ENCODE results near the gene POTEG. TPM values are rescaled to one million over a fixed set of nuclear protein-coding genes. Genes with fewer than 3 reads are reported as not detected.
"Not testable (repeated sequence)": the region's sequence is repeated elsewhere in the genome, so short reads cannot be mapped to it uniquely, and the experiment has no call there.

Gene POTEG
- total RNA-seq = under 1 TPM in 2 of 4 donors, not detected in 2; 0.17 to 0.23 TPM

DNA sequence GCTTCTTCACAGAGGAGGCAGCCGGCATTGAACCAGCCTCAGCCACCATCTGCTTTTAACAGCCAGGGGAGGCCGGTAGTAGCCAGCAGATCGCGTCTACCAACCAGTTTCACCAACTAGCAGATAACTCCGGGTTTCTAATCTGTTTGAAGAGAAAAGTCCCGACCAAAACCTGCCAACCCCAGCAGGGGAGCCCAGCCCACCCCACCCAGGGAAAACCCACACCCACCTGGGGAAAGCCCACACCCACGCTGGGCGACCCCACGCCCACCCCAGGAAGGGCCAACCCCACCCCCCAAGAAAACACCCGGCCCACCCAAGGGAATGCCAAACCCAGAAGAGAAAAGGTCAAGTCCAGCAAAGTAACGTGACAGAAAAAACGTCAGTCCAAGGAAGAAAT, at the start of gene POTEG:
TSS of gene POTEG (minus strand) at position 101 of the 400 bp plus-strand sequence. CDS start at position 49, 52 bp downstream.
- DNase-seq (ENCODE audit: low spot score in 2 of 2); intact Hi-C loops (cut with DNase I; ENCODE audit: low total_unique reads); H3K4me3 ChIP-seq (ENCODE audit: low read depth, poor library complexity, severe bottlenecking): not testable (repeated sequence)
- no CpG with 5 or more reads among the region's 12 CpGs for WGBS, 2 donors

DNA sequence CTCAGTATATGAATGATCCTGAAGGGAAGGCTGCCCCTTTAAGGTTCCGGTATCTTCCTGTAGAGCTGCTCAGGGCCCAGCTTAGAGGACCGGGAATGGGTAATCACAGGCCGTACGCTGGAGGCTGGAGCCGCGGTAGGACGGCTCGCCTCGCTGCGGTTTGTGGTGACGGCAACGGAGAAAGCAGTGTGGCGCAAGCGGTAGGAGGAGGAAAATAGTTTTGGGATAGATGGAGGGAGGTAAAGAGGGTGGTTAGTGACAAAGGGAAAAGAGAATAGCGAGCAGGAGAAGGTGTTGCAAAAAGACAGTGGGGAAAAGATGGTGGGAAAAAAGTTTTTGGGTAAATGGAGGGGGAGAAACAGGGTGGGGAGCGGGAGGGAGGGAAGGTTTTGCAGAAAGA, 48.0 kb upstream of the POTEG start:
- DNase-seq (ENCODE audit: low spot score in 2 of 2); intact Hi-C loops (cut with DNase I; ENCODE audit: low total_unique reads); H3K4me3 ChIP-seq (ENCODE audit: low read depth, poor library complexity, severe bottlenecking): not testable (repeated sequence)
- 85 to 88% methylated on average over 11 to 13 of the region's 16 CpGs for WGBS, 2 donors

DNA sequence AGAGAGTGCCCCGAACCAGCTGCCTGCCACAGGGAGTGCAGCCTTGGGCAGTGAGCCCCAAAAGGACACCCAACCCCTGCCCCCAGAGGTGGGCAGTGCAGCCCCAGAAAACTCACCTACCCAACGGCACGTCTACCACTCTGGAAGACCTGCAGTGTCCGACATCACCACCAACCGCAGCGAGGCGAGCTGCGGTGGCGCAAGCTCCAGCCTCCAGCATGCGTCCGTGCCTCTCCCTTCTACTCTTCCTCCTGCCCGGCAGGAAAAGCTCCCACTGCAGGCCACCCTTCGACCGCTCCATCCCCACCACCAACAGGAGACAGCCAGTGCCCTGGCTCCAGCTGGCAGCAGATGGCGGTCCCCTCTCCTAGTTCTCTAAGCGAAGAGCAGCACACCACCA, 47.3 kb upstream of the POTEG start:
- intact Hi-C loops (cut with DNase I; ENCODE audit: low total_unique reads); DNase-seq (ENCODE audit: low spot score in 2 of 2); H3K4me3 ChIP-seq (ENCODE audit: low read depth, poor library complexity, severe bottlenecking): not testable (repeated sequence)
- WGBS, 2 donors = no CpG with 5 or more reads among the region's 16 CpGs

DNA sequence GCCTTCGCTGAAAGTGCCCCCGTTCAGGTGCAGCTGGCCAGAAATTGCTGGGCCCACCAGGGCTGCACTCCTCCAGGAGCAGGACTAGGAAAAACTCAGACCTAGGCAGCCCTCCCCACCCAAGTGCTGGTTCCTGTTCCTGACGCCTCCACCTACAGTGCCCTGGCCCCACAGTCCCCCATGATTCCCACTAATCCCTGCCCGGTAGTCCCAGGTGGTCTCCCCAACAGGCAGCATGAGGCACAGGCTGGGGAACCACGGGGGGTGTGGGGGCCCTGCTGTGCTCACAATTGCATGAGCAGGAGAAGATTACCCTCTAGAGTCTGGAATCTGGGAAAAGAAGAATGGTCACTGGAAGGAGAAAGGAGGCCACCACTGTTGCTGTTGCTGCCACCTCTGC, 46.4 kb upstream of the POTEG start:
- DNase-seq (ENCODE audit: low spot score in 2 of 2); intact Hi-C loops (cut with DNase I; ENCODE audit: low total_unique reads); H3K4me3 ChIP-seq (ENCODE audit: low read depth, poor library complexity, severe bottlenecking): not testable (repeated sequence)
- no CpG with 5 or more reads among the region's 5 CpGs for WGBS, 2 donors

DNA sequence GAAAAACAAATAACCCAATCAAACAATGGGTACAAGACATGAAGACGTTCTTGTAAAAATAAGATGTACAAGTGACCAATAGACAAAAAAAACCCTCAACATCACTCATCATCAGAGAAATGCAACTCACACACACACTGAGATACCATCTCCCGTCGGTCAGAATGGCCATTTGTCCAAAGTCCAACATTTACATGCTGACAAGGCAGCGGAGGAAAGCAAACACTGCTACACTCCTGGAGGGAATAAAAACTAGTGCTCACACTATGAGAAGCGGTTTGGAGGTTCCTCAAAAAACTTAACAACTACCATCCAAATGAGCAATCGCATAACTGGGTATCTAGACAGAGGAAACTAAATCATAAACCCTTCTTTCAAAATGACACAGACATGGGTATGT, 11.6 kb upstream of the POTEG start:
- intact Hi-C loops (cut with DNase I; ENCODE audit: low total_unique reads); DNase-seq (ENCODE audit: low spot score in 2 of 2); H3K4me3 ChIP-seq (ENCODE audit: low read depth, poor library complexity, severe bottlenecking): not testable (repeated sequence)
- 48 to 68% methylated on average over 4 to 6 of the region's 6 CpGs for WGBS, 2 donors

DNA sequence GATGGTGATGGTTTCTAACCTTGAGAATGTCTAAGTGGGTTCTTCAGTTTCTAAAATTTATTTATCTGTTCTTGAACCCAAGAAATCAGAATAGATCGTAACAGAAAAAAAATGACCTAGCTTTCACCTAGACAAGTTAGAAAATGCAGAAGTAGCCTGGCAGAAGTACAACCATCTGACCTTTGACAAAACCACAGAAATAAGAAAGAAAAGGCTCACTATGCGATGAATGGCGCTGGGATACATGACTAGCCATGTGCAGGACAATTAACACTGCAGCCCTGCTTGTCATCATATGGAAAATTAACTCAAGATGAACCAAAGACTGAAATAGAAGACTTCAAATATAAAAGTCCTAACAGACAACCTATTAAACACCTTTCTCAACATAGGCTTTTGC, 5.7 kb upstream of the POTEG start:
- DNase-seq (ENCODE audit: low spot score in 2 of 2); intact Hi-C loops (cut with DNase I; ENCODE audit: low total_unique reads); H3K4me3 ChIP-seq (ENCODE audit: low read depth, poor library complexity, severe bottlenecking): not testable (repeated sequence)
- WGBS, 2 donors = 33 to 39% methylated on average over 2 of the region's 3 CpGs

DNA sequence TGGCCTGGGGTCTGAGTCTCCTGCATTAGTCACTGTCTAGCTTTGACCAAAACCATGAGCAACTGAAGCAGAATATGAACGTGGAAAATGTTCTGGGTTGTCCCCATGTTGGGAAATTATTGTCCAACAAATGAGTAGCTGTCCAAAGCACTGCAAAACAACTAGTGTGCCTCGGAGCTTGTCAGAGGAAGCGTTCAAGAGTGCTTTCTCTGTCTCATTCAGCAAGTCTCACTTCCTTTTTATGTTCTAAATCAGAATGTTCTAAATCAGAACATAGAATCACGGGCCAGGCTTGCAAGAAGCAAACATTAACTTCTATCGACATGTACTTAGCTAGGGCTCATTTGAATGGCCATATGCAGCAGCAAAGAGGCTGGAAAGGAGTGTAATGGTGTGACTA, 5.1 kb upstream of the POTEG start:
- intact Hi-C loops (cut with DNase I; ENCODE audit: low total_unique reads); H3K4me3 ChIP-seq (ENCODE audit: low read depth, poor library complexity, severe bottlenecking); DNase-seq (ENCODE audit: low spot score in 2 of 2): not testable (repeated sequence)
- WGBS, 2 donors = 20 to 30% methylated on average over 2 of the region's 5 CpGs

DNA sequence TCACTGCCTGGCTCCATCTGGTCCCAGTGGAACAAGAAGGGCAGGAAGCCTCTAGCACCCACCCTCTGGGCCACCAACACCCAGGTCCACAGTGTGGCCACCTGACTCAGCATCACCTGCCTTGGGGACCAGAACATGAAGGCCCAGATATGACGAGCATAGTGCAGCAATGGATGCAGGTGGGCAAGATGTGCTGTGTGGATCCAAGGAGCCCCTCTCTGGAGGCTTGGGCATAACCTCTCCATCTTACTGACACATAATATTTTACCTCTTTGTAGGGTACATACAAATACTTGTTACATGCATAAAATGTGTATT, 2.9 kb upstream of the POTEG start:
- no CpG with 5 or more reads among the region's 1 CpG for WGBS, 2 donors
- H3K4me3 ChIP-seq (ENCODE audit: low read depth, poor library complexity, severe bottlenecking); intact Hi-C loops (cut with DNase I; ENCODE audit: low total_unique reads); DNase-seq (ENCODE audit: low spot score in 2 of 2): not testable (repeated sequence)

DNA sequence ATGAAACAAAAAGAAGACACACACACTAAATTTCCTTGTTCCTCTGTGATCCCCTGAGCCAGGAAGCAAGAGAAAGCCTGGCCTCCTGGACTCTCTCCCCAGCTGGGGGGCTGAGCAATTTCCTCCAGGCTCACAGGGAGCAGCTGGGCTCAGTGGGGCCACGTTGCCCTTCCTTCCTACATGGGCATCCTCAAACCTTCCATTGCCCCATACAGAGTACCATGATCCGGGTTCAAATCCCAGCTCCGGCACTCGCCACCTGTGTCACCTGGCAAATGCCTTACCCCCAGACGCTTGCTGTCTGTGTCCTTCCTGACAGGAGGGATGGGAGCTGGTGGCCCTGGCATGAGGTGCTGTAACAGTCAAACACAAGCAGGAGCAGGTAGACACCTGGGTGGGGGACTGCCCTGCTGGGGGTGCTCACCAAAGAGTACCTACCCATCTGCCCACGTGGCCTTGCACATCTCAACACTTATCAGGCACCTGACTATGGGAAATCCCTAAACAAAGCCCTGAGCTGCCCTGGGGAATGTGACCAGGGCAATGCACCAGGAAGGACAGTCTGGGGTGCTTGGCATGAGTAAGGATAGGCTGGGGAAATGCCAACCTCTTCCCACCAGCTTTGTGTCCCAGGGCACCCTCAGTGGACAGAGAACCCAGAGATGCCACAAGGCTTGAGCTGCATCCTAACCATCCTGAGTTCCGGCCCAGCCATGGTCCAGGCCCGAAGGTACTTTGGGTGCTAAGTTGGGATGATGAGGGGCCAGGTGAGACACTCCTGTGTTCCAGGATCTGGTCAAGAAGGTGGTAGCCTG, 2.4 kb upstream of the POTEG start:
- intact Hi-C loops (cut with DNase I; ENCODE audit: low total_unique reads); DNase-seq (ENCODE audit: low spot score in 2 of 2); H3K4me3 ChIP-seq (ENCODE audit: low read depth, poor library complexity, severe bottlenecking): not testable (repeated sequence)
- WGBS, 2 donors = 29% methylated on average over 1 of the region's 8 CpGs; no CpG with 5 or more reads in 1 of the 2 donors

DNA sequence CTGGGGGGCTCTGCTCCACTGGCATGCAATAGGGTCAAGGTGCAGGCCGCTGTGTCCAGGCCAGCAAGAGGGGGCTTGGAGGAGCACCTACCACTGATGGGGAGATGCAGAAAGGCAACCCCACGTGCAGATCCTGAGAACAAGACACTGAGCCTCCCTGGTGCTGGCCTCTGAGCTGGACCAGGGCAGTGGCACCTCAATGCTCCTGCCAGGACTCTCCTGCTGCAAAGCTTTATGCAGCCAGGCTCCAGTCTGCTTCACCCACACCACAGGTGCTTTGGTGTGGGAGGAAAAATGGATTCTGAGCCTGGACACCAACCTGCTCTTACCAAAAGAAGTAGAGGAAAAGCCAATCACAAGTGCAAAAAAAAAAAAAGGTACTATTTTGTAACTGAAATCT, 1.7 kb upstream of the POTEG start:
- DNase-seq (ENCODE audit: low spot score in 2 of 2) = not testable (repeated sequence)

DNA sequence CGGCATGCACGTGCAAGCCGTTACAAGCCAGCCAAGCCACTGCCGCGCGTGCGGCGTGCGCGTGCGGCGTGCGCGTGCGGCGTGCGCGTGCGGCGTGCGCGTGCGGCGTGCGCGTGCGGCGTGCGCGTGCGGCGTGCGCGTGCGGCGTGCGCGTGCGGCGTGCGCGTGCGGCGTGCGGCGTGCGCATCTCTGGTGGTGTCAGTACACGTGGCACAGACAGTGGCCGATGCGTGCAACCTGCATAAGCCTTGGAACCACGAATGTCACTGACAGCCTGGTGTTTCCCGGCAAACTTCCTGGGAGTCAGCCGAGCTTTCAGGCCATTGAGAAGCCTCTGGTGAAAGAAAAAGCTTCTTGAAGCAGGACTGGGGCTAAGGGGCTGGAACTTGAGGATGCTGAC, 750 bp upstream of the POTEG start:
- 91 to 96% methylated on average over 9 to 53 of the region's 53 CpGs for WGBS, 2 donors
- DNase-seq (ENCODE audit: low spot score in 2 of 2); H3K4me3 ChIP-seq (ENCODE audit: low read depth, poor library complexity, severe bottlenecking); intact Hi-C loops (cut with DNase I; ENCODE audit: low total_unique reads): not testable (repeated sequence)

More for the DNA sequence above, 1.7 kb upstream of the POTEG start:
- H3K4me3 ChIP-seq (ENCODE audit: low read depth, poor library complexity, severe bottlenecking); intact Hi-C loops (cut with DNase I; ENCODE audit: low total_unique reads): not testable (repeated sequence)
- WGBS, 2 donors = no CpG with 5 or more reads among the region's 2 CpGs

DNA sequence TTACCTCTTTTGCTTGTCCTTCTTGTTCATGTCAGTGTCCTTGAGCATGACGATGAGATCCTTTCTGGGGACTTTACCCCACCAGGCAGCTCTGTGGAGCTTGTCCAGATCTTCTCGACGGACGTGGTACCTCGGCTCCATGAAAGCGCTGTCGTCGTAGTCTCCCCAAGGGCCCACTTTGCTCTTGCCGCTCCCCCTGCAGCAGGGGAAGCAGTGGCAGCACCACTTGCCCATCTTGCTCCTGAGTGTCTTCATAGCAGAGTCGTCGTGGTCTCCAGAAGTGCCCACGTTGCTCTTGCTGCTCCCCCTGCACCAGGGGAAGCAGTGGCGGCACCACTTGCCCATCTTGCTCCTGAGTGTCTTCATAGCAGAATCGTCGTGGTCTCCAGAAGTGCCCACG, 376 bp downstream of the POTEG start:
- DNase-seq (ENCODE audit: low spot score in 2 of 2); intact Hi-C loops (cut with DNase I; ENCODE audit: low total_unique reads); H3K4me3 ChIP-seq (ENCODE audit: low read depth, poor library complexity, severe bottlenecking): not testable (repeated sequence)
- WGBS, 2 donors = 74% methylated on average over 7 of the region's 16 CpGs; no CpG with 5 or more reads in 1 of the 2 donors

DNA sequence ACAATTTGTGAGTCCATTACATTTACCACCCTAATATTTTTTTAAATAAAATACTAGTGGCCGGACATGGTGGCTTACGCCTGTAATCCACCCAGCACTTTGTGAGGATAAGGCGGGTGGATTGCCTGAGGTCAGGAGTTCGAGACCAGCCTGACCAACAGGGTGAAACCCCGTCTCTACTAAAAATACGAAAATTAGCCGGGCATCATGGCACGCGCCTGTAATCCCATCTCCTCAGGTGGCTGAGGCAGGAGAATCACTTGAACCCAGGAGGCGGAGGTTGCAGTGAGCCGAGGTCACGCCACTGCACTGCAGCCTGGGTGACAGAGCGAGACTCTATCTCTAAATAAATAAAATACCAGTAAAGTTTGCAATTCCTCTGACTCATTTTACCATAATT, 25.6 kb downstream of the POTEG start:
- intact Hi-C loops (cut with DNase I; ENCODE audit: low total_unique reads); H3K4me3 ChIP-seq (ENCODE audit: low read depth, poor library complexity, severe bottlenecking): not testable (repeated sequence)
- 78 to 81% methylated on average over 11 to 12 of the region's 13 CpGs for WGBS, 2 donors
- peak in 1 of 2 donors; percentile 48 for DNase-seq (ENCODE audit: low spot score in 2 of 2)

DNA sequence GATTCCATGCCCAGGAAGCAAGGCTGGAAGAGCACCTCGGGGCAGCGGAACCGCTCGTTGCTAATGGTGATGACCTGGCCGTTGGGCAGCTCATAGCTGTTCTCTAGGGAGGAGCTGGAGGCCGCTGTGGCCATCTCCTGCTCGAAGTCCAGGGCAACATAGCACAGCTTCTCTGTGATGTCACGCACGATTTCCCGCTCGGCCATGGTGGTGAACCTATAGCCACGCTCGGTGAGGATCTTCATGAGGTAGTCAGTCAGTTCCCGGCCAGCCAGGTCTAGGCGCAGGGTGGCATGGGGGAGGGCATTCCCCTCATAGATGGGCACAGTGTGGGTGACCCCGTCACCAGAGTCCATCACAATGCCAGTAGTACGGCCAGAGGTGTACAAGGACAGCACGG, 32.0 kb downstream of the POTEG start:
- peak in 1 of 2 donors; percentile 68 for DNase-seq (ENCODE audit: low spot score in 2 of 2)
- WGBS, 2 donors = 97% methylated on average over 6 of the region's 18 CpGs; no CpG with 5 or more reads in 1 of the 2 donors
- H3K4me3 ChIP-seq (ENCODE audit: low read depth, poor library complexity, severe bottlenecking); intact Hi-C loops (cut with DNase I; ENCODE audit: low total_unique reads): not testable (repeated sequence)

DNA sequence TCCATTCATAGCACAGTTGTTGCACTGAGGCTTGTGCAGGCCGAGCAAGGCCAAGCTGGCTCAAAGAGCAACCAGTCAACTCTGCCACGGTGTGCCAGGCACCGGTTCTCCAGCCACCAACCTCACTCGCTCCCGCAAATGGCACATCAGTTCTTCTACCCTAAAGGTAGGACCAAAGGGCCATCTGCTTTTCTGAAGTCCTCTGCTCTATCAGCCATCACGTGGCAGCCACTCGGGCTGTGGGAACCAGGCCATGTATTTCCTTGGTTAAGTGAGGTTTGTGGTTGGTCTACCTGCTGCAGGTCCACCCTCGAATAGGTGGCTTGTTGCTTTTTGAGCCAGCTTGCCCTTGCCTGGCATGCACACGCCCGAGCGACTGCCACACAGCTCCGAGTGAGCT, 39.4 kb downstream of the POTEG start:
- peak in 1 of 2 donors; percentile 79 for DNase-seq (ENCODE audit: low spot score in 2 of 2)
- WGBS, 2 donors = 90% methylated on average over 2 of the region's 12 CpGs; no CpG with 5 or more reads in 1 of the 2 donors
- H3K4me3 ChIP-seq (ENCODE audit: low read depth, poor library complexity, severe bottlenecking) = not testable (repeated sequence)

DNA sequence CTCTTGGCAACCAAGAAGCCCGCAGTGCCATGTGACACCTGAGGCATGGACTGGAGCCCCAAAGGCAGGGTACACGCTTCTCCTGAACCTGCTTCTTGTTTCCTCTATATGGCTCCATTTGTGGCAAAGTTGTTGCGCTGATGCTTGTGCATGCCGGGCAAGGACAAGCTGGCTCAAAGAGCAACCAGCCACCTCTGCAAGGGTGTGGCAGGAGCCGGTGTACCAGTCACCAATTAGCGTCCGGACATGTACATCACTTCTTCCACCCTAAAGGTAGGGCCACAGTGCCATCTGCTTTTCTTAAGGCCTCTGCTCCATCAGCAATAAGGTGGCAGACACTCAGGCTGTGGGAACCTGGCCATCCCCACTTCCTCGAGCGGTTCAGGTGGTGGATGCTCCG, 43.9 kb downstream of the POTEG start:
- WGBS, 2 donors = 88 to 91% methylated on average over 10 of the region's 10 CpGs
- intact Hi-C loops (cut with DNase I; ENCODE audit: low total_unique reads); H3K4me3 ChIP-seq (ENCODE audit: low read depth, poor library complexity, severe bottlenecking): not testable (repeated sequence)
- DNase-seq (ENCODE audit: low spot score in 2 of 2) = peak in 1 of 2 donors; percentile 34

More for the DNA sequence above, 39.4 kb downstream of the POTEG start:
- intact Hi-C loops (cut with DNase I; ENCODE audit: low total_unique reads) = not testable (repeated sequence)
